GM19023 (cell line): ENCODE measurements around the gene TAF7.
"Not testable (repeated sequence)": the region's sequence is repeated elsewhere in the genome, so short reads cannot be mapped to it uniquely, and the experiment has no call there.

ENCODE experiments used
- ATAC-seq: cut with Tn5 transposase; IDR thresholded peaks from one replicate; pipeline ENCODE4 v1.9.1; 2021; ENCODE audit warnings: mild to moderate bottlenecking, moderate library complexity; ENCODE audit not compliant: unreplicated experiment

The TAF7 gene

GRCh38 chr5:141320225-141321169 is at the start of gene TAF7:
Gene TAF7 (minus strand): TSS chr5:141320784. CDS start chr5:141320044, 740 bp downstream.
- peak; percentile 97 for ATAC-seq

GRCh38 chr5:141366016-141366896 is 45.7 kb upstream of the TAF7 start:
- no peak for ATAC-seq

- ATAC-seq = no peak
Measured at GRCh38 chr5:141363952-141364660, 43.5 kb upstream of the TAF7 start, which contains the start of gene PCDHGA5. Gene PCDHGA5 (plus strand): TSS chr5:141364162. CDS start chr5:141364331, 169 bp downstream.

GRCh38 chr5:141362719-141363118 is 42.1 kb upstream of the TAF7 start:
- ATAC-seq = no peak

- ATAC-seq = no peak
Measured at GRCh38 chr5:141360685-141361084, 40.1 kb upstream of the TAF7 start.

- no peak for ATAC-seq
Measured at GRCh38 chr5:141359790-141360426, 39.3 kb upstream of the TAF7 start, which contains the start of gene PCDHGB2. Gene PCDHGB2 (plus strand): TSS chr5:141359994. CDS start chr5:141360136, 142 bp downstream.

GRCh38 chr5:141356950-141357349 is 36.4 kb upstream of the TAF7 start:
- ATAC-seq = no peak

GRCh38 chr5:141356133-141356532 is 35.5 kb upstream of the TAF7 start:
- no peak for ATAC-seq

- ATAC-seq = no peak
Measured at GRCh38 chr5:141355641-141356040, 35.1 kb upstream of the TAF7 start.

- no peak for ATAC-seq
Measured at GRCh38 chr5:141354900-141355469, 34.4 kb upstream of the TAF7 start, which contains the start of gene PCDHGA4. Gene PCDHGA4 (plus strand): TSS chr5:141355021. CDS start chr5:141355108, 87 bp downstream.

GRCh38 chr5:141351591-141351990 is 31.0 kb upstream of the TAF7 start:
- no peak for ATAC-seq

GRCh38 chr5:141349917-141350619 is 29.5 kb upstream of the TAF7 start, which contains the start of gene PCDHGB1:
Gene PCDHGB1 (plus strand): TSS chr5:141350099. CDS start chr5:141350261, 162 bp downstream.
- no peak for ATAC-seq

- not testable (repeated sequence) for ATAC-seq
Measured at GRCh38 chr5:141346017-141346416, 25.4 kb upstream of the TAF7 start.

GRCh38 chr5:141345327-141345726 is 24.7 kb upstream of the TAF7 start:
- no peak for ATAC-seq

GRCh38 chr5:141343953-141344463 is 23.4 kb upstream of the TAF7 start:
- no peak for ATAC-seq

- no peak for ATAC-seq
Measured at GRCh38 chr5:141343242-141343952, 22.8 kb upstream of the TAF7 start, which contains the start of gene PCDHGA3. Gene PCDHGA3 (plus strand): TSS chr5:141343829. CDS start chr5:141344034, 205 bp downstream.

GRCh38 chr5:141342773-141343172 is 22.2 kb upstream of the TAF7 start:
- ATAC-seq = no peak

- ATAC-seq = not testable (repeated sequence)
Measured at GRCh38 chr5:141340781-141341354, 20.3 kb upstream of the TAF7 start.
